Nephron progenitor cell (in vitro differentiated cells): ENCODE measurements around the gene PLEKHH2.
"Not testable (repeated sequence)": the region's sequence is repeated elsewhere in the genome, so short reads cannot be mapped to it uniquely, and the experiment has no call there.

Source experiments
- DNase-seq: peaks from one replicate; pipeline ENCODE4 v3.0.0; 2021
- H3K27ac Mint-ChIP-seq: 2 replicates; pipeline ENCODE4 v1.8.0; 2021; ENCODE audit warnings: mild to moderate bottlenecking, moderate library complexity, mixed read lengths
- H3K27me3 Mint-ChIP-seq: 2 replicates; pipeline ENCODE4 v1.8.0; 2021; ENCODE audit warnings: mild to moderate bottlenecking, low read depth, mixed read lengths; ENCODE audit not compliant: poor library complexity
- H3K36me3 Mint-ChIP-seq: 2 replicates; pipeline ENCODE4 v1.8.0; 2021; ENCODE audit warnings: low read depth, mixed read lengths
- H3K4me1 Mint-ChIP-seq: 2 replicates; pipeline ENCODE4 v1.8.0; 2021; ENCODE audit warnings: mixed read lengths
- H3K4me3 Mint-ChIP-seq: 2 replicates; pipeline ENCODE4 v1.8.0; 2021; ENCODE audit warnings: mild to moderate bottlenecking, moderate library complexity, mixed read lengths
- H3K9me3 Mint-ChIP-seq: 2 replicates; pipeline ENCODE4 v1.8.0; 2021; ENCODE audit warnings: mild to moderate bottlenecking, moderate library complexity, mixed read lengths
- TF ChIP-seq, protein P1 (sequence below): fragments of 200-600 bp; sonication (generic); IDR thresholded peaks from 2 replicates; pipeline ENCODE4 v1.5.0; 2021; ENCODE audit warnings: antibody characterized with exemption

The PLEKHH2 gene

GRCh38 chr2:43648994-43649701 lies 12.1 kb downstream of the PLEKHH2 start:
- no peak for DNase-seq
- Mint-ChIP-seq H3K27me3 (peaks cover 4% of the 10 kb centered on the region), H3K4me1 (no peaks in the 10 kb centered on the region), H3K9me3 (no peaks in the 10 kb centered on the region), H3K36me3 (no peaks in the 10 kb centered on the region), H3K27ac (no peak overlapping the region), H3K4me3 (no peak overlapping the region)
- TF ChIP-seq, protein P1, sequence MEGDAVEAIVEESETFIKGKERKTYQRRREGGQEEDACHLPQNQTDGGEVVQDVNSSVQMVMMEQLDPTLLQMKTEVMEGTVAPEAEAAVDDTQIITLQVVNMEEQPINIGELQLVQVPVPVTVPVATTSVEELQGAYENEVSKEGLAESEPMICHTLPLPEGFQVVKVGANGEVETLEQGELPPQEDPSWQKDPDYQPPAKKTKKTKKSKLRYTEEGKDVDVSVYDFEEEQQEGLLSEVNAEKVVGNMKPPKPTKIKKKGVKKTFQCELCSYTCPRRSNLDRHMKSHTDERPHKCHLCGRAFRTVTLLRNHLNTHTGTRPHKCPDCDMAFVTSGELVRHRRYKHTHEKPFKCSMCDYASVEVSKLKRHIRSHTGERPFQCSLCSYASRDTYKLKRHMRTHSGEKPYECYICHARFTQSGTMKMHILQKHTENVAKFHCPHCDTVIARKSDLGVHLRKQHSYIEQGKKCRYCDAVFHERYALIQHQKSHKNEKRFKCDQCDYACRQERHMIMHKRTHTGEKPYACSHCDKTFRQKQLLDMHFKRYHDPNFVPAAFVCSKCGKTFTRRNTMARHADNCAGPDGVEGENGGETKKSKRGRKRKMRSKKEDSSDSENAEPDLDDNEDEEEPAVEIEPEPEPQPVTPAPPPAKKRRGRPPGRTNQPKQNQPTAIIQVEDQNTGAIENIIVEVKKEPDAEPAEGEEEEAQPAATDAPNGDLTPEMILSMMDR: no peak

GRCh38 chr2:43653506-43653905 lies 16.4 kb downstream of the PLEKHH2 start:
- Mint-ChIP-seq H3K27me3 (peaks cover 4% of the 10 kb centered on the region), H3K9me3 (no peaks in the 10 kb centered on the region), H3K27ac (no peak overlapping the region), H3K36me3 (no peaks in the 10 kb centered on the region), H3K4me3 (no peak overlapping the region), H3K4me1 (no peaks in the 10 kb centered on the region)
- no peak for DNase-seq
- TF ChIP-seq, protein P1: no peak

- peaks cover 4% of the 10 kb centered on the region for H3K27me3 Mint-ChIP-seq
- no peak overlapping the region for H3K4me3 Mint-ChIP-seq
- DNase-seq: no peak
- TF ChIP-seq, protein P1: no peak
- no peaks in the 10 kb centered on the region for H3K4me1 Mint-ChIP-seq
- no peaks in the 10 kb centered on the region for H3K36me3 Mint-ChIP-seq
- H3K9me3 Mint-ChIP-seq: peaks cover 6% of the 10 kb centered on the region
- no peak overlapping the region for H3K27ac Mint-ChIP-seq
Measured at GRCh38 chr2:43657241-43657640, 20.2 kb downstream of the PLEKHH2 start.

DNA sequence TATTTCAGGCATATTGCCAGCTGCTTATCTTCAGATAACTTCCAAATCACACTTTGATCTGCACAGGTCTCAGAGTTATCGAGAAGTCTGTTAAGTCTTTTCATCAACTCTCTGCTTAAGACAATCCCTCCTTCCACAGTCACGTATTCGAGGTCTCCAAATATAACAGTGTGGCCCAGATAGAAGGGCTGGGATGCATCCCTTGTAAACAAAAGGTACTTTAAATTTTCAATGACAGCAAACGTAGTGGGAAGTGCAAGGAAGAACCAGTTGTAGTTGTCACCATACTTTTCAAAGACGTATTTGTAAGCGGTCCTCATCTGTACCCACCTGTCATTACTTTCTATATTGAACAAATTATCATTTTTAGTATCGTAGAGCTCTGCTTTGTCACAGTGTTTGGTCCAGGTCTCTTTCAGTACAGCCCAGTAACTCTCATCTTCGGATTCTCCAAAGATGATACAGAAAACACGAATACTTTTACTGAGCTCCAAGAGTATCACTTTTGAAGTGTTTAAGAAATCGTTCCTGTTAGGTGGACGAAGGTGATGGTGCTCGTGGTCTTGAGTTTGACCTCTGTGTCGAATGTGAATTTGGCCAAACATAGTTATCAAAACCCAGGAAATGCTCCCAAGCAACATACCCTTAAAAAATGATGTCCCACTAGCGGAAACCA lies 38.7 kb downstream of the PLEKHH2 start:
- Mint-ChIP-seq H3K4me3 (no peak overlapping the region), H3K4me1 (no peaks in the 10 kb centered on the region), H3K9me3 (peaks cover 25% of the 10 kb centered on the region), H3K27me3 (peaks cover 4% of the 10 kb centered on the region), H3K36me3 (no peaks in the 10 kb centered on the region), H3K27ac (no peak overlapping the region)
- DNase-seq: no peak
- TF ChIP-seq, protein P1: no peak

- H3K9me3 Mint-ChIP-seq: peaks cover 25% of the 10 kb centered on the region
- no peak for DNase-seq
- H3K27me3 Mint-ChIP-seq: peaks cover 4% of the 10 kb centered on the region
- no peaks in the 10 kb centered on the region for H3K36me3 Mint-ChIP-seq
- TF ChIP-seq, protein P1: no peak
- H3K4me3 Mint-ChIP-seq: no peak within 1 kb of the TSS
- no peak within 1 kb of the TSS for H3K27ac Mint-ChIP-seq
- no peaks in the 10 kb centered on the region for H3K4me1 Mint-ChIP-seq
Measured at GRCh38 chr2:43676322-43677050, 39.4 kb downstream of the PLEKHH2 start, which contains the start of gene C1GALT1C1L. Gene C1GALT1C1L, minus strand, starts transcription at chr2:43676429. Its CDS starts 107 bp downstream, at chr2:43676322.

- H3K4me1 Mint-ChIP-seq, H3K27me3 Mint-ChIP-seq, DNase-seq, H3K27ac Mint-ChIP-seq, H3K4me3 Mint-ChIP-seq, H3K36me3 Mint-ChIP-seq: not testable (repeated sequence)
- H3K9me3 Mint-ChIP-seq: peaks cover 14% of the 10 kb centered on the region
Measured at GRCh38 chr2:43677783-43678182, 40.7 kb downstream of the PLEKHH2 start.
